GM19455 (cell line): ENCODE measurements around the gene KRTAP6-2.

ENCODE experiments used
- ATAC-seq: cut with Tn5 transposase; IDR thresholded peaks from one replicate; pipeline ENCODE4 v1.9.1; 2021; ENCODE audit not compliant: unreplicated experiment

The KRTAP6-2 gene, protein sequence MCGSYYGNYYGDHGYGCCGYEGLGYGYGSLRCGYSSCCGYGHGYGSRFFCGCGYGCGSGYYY

DNA sequence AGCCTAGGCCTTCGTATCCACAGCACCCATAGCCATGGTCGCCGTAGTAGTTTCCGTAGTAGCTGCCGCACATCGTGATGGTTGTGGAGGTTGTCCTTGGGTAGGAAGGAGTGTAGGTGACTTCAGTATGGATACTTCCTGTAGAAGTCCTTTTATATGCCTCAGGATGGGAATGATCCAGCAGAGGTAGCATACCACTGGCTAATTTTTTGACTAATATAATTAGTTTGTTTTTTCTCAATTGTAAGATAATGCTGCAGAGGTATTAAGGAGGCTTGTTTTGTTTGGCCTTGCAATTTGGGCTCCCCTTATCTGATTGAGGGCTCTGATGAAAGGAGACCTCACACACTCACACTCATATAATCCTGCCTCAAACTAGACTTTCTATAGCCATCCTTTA, at the start of gene KRTAP6-2:
Gene KRTAP6-2, minus strand, starts transcription at position 101 of the 400 bp plus-strand sequence. Its CDS starts 28 bp downstream, at position 73.
- ATAC-seq = no peak

DNA sequence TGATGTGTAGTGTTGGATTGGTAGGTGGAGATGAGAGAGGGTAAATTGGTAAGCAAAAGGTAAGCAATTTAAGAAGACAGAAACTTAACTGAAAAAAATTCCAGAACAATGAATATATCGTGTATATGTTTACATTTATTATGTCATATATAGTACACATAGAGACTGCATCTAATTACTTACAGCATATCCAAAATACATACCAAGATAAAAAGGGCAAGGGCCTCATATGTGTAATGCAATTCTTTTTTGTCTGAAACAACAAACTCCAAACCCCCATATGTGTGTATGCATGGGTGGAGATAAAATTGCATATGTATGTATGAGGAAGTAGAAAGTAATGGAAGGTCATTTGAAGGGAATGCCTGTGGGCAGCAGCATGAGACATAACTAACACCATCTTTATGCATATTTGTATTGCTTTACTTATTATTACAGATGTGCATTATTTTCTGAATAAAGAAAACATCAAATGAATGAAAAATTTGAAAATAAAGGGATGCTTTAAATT, 48.3 kb upstream of the KRTAP6-2 start:
- no peak for ATAC-seq

DNA sequence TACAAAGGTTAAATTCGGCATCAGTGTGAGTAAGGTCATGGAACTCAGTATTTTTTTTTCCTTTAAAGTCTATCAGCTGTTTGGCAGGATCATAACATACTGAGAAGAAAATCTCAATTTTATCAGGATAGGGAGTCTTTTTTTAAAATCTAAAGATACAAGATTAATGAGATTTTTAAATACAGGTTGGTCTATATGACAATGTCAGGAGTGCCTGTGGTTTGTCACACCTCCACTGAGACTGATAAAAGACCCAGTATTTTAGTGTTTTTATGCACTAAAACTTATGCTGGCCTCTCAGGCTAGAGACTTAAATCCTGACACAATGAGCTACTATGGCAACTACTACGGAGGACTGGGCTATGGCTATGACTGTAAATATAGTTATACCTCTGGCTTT, 43.9 kb upstream of the KRTAP6-2 start, which contains the start of gene KRTAP20-3:
Gene KRTAP20-3, plus strand, starts transcription at position 301 of the 400 bp plus-strand sequence.
- no peak for ATAC-seq

DNA sequence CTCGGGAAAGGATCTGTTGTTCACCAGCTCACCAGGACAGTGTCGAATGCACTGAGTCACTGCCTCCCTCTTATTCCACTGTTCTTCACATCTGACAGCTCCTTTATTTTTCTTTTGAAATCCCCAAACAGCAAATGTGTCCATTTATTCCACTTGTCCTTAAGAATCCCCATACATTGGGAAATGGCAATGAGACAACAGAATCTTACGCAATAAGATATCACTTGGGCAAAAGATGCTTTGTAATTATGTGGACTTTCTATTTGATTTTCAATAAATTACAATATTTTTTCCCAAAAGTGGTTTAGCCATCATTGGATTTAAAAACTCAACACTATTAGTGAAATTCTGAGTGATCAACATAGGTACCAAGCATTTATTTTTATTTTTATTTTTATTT, 40.0 kb upstream of the KRTAP6-2 start:
- no peak for ATAC-seq

DNA sequence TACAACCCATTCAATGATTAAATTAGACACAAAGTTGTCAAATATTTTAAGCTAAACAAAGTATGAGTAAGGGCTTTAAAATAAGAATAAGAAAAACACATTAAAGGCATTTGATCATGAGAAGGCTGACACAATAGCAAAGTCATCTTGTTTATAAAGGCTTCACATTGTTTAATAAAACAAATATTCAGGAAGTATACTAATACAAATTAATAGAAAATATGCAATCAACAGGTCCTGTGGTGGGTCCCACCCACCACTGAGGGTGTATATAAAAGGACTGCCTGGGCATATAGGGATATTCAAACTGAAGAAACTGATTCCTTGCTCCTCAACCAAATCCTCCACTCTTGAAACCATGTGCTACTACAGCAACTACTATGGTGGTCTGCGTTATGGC, 36.2 kb upstream of the KRTAP6-2 start, which contains the start of gene KRTAP20-2:
Gene KRTAP20-2, plus strand, starts transcription at position 301 of the 400 bp plus-strand sequence. Its CDS starts 58 bp downstream, at position 359.
- ATAC-seq = no peak

DNA sequence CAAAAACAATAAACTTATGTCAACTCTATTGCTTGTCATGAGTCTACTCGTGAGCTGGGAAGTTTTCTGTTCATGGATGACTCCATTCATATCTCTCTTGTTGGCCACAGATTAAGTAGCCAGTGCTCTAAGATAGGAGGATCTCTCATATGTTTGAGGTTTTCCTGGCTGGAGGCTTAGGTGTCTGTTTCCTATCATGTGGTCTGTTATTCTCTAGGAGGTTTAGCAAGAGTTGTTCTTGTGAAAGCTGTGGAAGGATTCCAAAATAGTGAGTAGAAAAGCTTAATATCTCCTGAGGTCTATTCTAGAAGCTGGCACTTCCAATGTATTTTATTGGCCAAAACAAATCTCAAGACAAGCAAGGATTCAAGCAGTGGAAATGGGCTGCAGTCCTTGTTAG, 30.5 kb upstream of the KRTAP6-2 start:
- no peak for ATAC-seq

DNA sequence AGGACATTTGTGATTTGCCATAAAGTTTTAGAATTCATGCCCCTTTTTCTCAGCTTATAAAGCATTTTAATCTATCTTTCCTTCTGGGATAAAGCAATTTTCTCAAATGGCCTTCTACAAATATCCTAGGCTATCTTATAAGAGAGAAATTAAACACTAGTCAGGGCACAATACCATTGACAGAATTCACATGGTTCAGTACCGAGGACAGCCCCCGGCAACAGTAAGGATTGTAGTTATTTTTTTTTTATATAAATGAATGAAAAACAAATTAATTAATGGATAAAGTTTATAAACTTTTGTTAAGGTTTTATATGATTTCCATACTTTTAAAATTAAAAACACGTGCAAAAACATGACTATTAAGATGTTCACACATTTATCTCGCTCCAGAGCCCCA, 29.4 kb upstream of the KRTAP6-2 start:
- ATAC-seq = no peak

DNA sequence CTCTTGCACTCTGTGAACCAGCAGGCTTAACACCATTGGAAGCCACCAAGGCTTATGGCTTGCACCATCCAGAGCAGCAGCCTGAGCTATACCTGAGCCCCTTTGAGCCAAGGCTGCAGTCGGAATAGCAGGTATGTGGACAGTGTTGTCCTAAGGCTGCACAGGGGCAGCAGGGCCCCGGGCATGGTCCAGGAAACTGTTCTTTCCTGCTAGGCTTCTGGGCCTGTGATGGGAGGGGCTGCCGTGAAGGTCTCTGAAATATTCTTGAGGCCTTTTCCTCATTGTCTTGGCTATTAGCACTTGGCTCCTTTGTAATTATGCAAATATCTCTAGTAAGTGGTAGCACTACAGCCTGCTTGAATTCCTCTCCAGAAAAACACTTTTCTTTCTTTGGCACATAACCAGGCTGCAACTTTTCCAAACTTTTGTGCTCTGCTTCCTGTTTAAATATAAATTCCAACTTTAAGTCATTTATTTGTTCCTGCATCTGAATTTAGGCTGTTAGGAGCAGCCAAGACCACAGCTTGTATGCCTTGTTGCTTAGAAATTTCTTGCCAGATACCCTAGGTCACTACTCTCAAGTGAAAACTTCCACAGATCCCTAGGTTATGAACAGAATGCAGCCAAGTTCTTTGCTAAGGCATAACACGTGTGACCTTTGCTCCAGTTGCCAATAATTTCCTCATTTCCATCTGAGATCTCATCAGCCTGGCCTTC, 26.9 kb upstream of the KRTAP6-2 start:
- no peak for ATAC-seq

DNA sequence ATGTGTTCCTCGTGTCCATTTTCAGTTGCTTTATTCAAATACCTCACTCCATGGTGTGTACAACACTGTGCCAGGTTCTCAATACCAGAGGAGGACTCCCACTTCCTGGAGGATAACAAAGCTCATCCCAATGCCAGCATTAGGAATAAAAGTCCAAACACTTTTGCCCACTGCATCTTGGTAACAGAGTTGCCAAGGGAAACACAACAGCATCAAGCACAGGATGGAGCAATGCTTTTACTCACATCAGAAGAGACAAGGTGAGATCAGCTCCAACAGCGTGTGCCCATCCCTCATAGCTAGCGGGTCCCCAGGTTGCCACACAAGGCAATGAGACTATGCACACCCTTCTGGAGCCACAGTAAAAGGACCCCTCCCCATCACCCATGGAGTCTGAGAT, 24.7 kb upstream of the KRTAP6-2 start:
- ATAC-seq = no peak

DNA sequence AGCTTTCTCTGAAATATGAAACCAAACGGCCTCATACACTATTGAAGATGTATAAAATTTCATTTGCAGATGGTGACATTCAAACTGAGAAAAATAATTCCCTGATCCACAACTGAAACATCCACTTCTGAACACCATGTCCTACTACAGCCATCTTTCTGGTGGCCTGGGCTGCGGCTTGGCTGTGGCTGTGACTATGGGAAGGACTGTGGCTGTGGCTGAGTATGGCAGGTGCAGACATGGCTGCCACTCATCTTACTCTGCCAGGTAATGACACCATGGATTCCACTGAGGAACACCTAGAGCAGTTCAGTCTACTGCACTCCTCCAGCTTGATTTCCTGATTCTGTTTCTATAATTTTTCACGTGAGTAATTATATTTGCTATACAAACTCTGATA, 21.8 kb upstream of the KRTAP6-2 start, which contains the start of gene KRTAP20-4:
Gene KRTAP20-4, plus strand, starts transcription at position 106 of the 400 bp plus-strand sequence.
- no peak for ATAC-seq

DNA sequence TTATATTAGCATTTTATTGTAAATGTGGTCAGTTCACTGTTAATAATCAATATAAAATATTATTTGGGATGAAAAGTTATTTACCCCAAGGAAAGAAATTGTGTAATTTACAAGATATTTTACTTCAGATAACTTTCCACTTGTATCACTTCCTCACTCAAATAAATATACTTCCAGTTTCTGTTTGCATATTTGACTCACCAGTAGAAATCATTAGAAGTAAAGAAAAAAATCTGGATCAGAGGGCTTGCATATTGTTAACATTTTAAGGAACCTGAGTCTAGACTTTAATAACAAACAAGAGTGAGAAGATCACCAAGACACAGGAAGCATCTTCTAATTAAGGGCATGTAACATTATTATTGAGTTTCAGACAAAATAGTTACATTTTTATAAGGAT, 21.4 kb upstream of the KRTAP6-2 start:
- no peak for ATAC-seq

DNA sequence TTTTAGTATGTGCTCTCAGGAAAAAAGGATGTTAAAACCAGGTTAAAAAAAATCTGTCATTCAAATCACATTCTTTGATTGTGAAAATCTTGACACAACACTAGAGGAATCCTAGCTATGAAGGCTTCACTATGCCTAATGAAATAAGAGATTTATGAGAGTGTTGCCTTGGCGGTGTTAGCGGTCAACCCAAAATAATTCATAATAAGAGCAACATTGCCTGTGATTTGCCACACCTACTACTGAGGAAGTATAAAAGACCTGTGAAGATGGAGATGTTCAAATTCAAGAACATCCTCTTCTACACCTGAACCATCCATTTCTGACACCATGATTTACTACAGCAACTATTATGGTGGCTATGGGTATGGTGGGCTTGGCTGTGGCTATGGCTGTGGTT, 17.4 kb upstream of the KRTAP6-2 start, which contains the start of gene KRTAP20-1:
Gene KRTAP20-1, plus strand, starts transcription at position 301 of the 400 bp plus-strand sequence. Its CDS starts 30 bp downstream, at position 331.
- no peak for ATAC-seq

DNA sequence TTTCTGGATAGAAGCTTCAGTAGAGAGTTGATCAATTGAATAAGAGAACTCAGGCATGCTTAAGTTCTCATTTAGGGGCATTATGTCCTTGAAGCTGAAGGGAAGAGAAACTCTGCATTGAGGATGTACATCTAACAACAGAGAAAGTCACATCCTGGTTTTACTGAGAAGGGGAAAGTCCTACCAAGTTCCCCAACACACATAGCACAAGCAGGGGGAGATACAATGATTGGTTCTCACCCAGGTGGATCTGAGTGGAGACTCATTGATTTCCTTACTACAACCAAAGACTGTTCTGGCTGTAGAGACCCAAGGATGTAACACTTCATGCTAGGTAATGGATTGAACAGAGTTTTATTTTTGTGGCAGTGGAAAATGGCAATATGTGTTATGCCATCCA, 16.5 kb upstream of the KRTAP6-2 start:
- no peak for ATAC-seq

DNA sequence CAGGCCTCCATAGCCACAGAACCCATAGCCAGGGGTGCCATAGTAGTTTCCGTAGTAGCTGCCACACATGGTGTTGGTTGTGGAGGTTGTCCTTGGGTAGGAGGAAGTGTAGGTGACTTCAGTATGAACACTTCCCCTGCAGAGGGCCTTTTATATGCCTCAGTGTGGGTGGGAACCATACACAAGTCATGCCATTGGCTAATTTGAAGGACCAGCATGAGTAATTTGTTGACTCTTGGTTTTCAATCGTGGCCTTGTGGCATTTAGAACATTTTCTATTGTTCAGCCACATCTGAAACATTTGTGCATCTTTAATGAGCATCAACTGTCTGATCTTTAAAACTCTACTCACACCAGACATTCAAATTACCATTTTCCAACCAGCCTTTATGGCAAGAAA, 15.1 kb upstream of the KRTAP6-2 start, which contains the start of gene KRTAP6-1:
Gene KRTAP6-1, minus strand, starts transcription at position 95 of the 400 bp plus-strand sequence. Its CDS starts 26 bp downstream, at position 69.
- no peak for ATAC-seq

DNA sequence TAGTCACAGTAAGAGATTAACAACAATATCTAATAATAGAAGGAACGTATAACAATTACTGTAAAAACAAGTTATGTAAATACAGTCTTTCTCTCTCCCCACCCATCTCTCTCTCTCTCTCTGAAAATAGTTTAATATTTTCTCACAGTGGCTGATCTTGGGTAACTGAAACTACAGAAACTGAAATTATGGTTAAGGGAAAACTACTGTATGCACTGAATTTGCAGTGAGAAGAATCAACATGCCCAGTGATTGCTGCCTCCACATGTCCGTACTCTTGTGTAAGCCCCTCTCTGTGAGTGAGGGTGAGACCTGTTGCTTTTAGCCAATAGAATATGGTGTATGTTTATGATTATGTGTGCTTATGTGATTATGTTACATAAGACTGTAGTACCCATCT, 13.4 kb upstream of the KRTAP6-2 start:
- ATAC-seq = no peak

DNA sequence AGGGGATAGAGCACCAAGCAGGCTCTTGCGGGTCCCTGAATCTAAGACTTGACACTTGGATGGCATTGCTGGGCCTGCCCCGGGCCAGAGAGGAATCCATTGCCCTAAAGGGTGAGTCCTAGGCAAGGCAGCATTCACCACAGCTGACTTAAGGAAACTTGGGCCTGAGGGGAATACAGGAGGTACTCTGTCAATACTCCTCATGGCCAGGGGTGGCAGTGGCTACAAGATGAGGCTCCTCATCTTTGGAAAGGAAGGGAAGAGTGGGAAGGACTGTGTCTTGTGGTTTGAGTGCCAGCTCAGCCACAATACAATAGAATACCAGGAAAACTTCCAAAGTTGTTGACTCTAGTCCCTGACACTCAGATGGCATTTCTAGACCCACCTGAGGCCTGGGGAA, 7.3 kb upstream of the KRTAP6-2 start:
- ATAC-seq = no peak

DNA sequence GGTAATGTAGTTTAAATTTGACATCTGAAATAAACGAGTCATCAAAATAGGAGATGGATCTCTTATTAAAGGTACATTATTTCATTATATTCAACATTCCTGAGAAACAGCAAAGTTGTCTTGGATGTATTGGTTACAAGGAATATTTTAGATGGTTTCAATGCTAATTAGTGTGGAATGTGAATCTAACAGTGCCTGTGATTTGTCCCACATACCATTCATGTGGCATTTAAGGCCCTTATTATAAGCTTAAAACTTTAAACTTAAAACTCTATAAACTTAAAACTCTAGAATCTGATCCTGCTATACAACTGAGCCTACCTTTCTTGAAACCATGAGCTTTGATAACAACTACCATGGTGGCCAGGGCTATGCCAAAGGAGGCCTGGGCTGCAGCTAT, 2.1 kb upstream of the KRTAP6-2 start, which contains the start of gene KRTAP22-1:
Gene KRTAP22-1, plus strand, starts transcription at position 301 of the 400 bp plus-strand sequence.
- ATAC-seq = no peak

DNA sequence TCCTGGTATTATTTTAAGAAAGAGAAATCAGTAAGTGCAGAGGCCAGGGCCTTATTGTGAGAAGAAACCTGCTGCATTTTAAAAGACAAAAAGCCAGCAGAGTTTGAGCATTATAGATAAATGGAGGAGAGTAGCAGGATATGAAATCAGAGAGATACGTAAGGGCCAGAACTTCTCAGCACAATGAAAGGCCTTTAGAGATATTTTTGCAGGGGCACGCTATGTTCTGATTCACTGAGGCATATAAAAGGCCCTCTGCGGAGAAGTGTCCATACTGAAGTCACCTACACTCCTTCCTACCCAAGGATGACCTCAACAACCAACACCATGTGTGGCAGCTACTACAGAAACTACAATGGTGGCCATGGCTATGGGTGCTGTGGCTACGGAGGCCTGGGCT, 6.6 kb downstream of the KRTAP6-2 start, which contains the start of gene KRTAP6-3:
Gene KRTAP6-3, plus strand, starts transcription at position 301 of the 400 bp plus-strand sequence. Its CDS starts 6 bp downstream, at position 307.
- no peak for ATAC-seq

DNA sequence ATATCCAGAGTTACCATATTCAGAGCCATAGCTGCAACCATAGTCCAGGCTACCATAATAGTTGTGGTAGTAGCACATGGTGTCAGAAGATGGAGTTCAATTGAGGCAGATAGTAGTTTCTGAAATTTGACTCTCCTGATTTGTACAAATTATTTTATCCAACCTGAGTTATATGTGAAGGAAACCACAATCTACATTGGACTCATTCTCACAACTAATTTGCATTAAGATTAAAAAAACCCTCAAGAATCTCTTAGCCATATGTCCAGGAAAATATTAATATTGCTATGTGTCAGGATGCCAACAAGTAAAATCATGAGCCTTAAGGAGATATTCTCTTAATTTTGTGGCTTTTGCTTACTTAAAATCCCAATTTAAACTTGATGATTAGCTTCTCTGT, 8.4 kb downstream of the KRTAP6-2 start, which contains the start of gene KRTAP22-2:
Gene KRTAP22-2, minus strand, starts transcription at position 101 of the 400 bp plus-strand sequence.
- ATAC-seq = no peak

DNA sequence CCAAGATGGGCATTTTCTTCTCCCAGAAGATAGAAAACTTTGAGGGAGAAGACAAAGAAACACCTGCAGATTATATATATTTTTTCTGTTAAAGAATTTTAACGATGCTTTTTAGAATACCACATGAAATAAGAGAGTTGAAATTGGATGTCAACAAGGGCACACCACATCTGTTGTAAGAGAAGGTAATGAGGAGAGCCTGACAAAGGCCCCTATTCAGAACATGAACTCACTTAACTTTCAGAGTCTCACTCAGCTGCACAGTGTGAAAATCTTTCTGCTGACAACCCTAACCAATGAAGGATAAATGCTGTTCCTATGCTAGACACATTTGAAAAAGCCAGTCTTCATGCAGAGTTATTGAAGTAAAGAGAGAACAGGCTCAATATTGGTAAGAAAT, 15.8 kb downstream of the KRTAP6-2 start:
- no peak for ATAC-seq

DNA sequence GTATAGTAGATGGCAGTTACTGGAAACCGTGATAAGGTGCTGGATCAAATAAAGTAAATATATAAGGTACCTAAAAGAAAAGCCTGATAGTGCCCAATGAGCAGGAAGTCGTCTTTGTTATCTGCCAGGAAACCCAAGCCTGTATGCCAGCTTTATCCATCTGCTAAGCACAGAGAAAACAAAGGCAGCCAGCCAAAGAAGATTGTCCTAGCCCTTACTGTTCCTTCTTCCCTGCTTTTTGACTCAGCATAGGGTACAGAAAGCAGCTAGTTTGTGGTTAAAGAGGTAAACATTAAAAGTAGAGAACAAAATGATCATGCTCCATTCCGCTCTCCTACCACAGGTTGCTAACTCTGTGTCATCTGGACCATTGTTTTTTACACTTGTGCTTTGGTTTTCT, 18.6 kb downstream of the KRTAP6-2 start:
- ATAC-seq = no peak

DNA sequence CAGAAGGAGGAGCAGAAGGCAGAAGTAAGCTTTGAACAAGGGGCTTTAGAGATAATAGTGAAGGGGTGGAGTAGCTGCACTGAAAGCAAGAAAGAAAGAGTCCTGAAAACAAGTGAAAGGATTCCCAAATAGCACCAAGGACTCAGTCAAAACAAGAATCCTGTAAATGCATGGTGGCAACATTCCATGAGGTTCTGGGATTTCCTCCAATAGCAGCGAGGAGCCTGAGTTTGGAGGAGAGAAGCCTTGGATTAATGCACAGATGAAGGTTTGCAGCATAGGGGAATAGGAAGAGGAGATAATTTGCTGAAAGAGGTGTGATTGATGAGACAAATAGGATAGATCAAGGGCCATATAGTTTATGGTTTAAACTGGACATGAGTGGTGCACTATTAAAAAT, 19.4 kb downstream of the KRTAP6-2 start:
- ATAC-seq = no peak
